ENCODE measurements around the gene TSPEAR.

Gene TSPEAR

DNA sequence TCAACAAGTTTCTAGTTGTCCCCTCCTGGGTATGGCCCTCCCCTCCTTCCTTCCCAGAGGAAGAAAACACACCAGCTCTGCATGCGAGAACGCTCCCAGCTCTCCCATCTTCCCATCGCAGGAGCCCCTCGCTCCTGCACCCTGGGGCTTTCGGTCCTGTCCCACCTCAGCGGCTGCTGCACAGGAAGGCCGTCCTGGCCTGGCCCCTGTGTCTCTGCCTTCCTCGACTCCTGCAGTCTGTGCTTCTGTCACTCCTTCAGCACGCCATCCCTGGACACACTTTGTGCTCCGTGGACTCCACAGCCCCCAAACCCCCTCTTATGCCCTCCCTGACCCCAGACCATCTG lies 194.6 kb downstream of the TSPEAR start:
- Histone ChIP-seq H4K20me1 (ENCODE audit: low read depth, low read length) (no peaks in the 10 kb centered on the region), H3K9ac (ENCODE audit: low read length) (no peak overlapping the region), H3K9me2 (replicated peaks; ENCODE audit: insufficient read depth, low read length) (no peaks in the 10 kb centered on the region), H3K27ac (ENCODE audit: low read depth, low read length) (no peak overlapping the region), H3F3A (ENCODE audit: insufficient read depth) (no peaks in the 10 kb centered on the region), H2AFZ (ENCODE audit: low read depth, low read length, severe bottlenecking) (no peak overlapping the region), H3K4me3 (ENCODE audit: insufficient read depth, low read length, poor library complexity, severe bottlenecking) (no peak overlapping the region), H3K27me3 (ENCODE audit: low read length) (no peaks in the 10 kb centered on the region), H3K4me2 (ENCODE audit: low read depth, low read length, poor library complexity, severe bottlenecking) (no peak overlapping the region), H3K9me3 (ENCODE audit: insufficient read depth, low read length) (no peaks in the 10 kb centered on the region), H3K79me2 (ENCODE audit: insufficient read depth, low read length) (no peaks in the 10 kb centered on the region), H3K36me3 (ENCODE audit: low read length) (no peaks in the 10 kb centered on the region)
- TF ChIP-seq, protein P1, sequence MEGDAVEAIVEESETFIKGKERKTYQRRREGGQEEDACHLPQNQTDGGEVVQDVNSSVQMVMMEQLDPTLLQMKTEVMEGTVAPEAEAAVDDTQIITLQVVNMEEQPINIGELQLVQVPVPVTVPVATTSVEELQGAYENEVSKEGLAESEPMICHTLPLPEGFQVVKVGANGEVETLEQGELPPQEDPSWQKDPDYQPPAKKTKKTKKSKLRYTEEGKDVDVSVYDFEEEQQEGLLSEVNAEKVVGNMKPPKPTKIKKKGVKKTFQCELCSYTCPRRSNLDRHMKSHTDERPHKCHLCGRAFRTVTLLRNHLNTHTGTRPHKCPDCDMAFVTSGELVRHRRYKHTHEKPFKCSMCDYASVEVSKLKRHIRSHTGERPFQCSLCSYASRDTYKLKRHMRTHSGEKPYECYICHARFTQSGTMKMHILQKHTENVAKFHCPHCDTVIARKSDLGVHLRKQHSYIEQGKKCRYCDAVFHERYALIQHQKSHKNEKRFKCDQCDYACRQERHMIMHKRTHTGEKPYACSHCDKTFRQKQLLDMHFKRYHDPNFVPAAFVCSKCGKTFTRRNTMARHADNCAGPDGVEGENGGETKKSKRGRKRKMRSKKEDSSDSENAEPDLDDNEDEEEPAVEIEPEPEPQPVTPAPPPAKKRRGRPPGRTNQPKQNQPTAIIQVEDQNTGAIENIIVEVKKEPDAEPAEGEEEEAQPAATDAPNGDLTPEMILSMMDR (IDR thresholded peaks at IDR 0.05; ENCODE audit: insufficient read depth, low read length, poor library complexity, severe bottlenecking) = no peak
- no peak for TF ChIP-seq EZH2phosphoT487 (conservative IDR thresholded peaks at IDR 0.05; ENCODE audit: low read length)

DNA sequence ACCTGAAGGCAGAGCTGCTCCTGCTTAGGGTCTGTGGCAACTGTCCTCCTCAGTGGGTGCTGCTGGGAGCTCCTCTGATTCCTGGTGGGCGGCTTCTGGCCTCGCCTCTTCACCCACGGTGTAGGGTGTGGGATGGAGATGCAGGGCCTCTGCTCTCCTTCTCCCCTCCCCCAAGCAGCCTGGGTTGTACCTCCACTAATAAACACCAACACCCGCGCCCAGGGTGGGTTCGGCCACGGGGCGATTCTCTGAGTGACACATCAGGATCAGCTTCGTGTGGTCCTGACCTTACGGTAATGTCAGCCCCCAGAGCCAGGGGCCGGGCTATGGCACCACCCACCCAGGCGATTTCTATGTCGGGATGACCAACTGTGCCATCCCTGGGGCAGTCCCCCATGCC lies 195.0 kb downstream of the TSPEAR start:
- Histone ChIP-seq H3F3A (ENCODE audit: insufficient read depth) (no peaks in the 10 kb centered on the region), H2AFZ (ENCODE audit: low read depth, low read length, severe bottlenecking) (no peak overlapping the region), H3K27ac (ENCODE audit: low read depth, low read length) (no peak overlapping the region), H3K9me3 (ENCODE audit: insufficient read depth, low read length) (no peaks in the 10 kb centered on the region), H3K36me3 (ENCODE audit: low read length) (no peaks in the 10 kb centered on the region), H3K4me2 (ENCODE audit: low read depth, low read length, poor library complexity, severe bottlenecking) (no peak overlapping the region), H3K27me3 (ENCODE audit: low read length) (no peaks in the 10 kb centered on the region), H4K20me1 (ENCODE audit: low read depth, low read length) (no peaks in the 10 kb centered on the region), H3K9ac (ENCODE audit: low read length) (no peak overlapping the region), H3K4me3 (ENCODE audit: insufficient read depth, low read length, poor library complexity, severe bottlenecking) (no peak overlapping the region), H3K9me2 (replicated peaks; ENCODE audit: insufficient read depth, low read length) (no peaks in the 10 kb centered on the region), H3K79me2 (ENCODE audit: insufficient read depth, low read length) (no peaks in the 10 kb centered on the region)
- no peak for TF ChIP-seq EZH2phosphoT487 (conservative IDR thresholded peaks at IDR 0.05; ENCODE audit: low read length)
- TF ChIP-seq, protein P1 (IDR thresholded peaks at IDR 0.05; ENCODE audit: insufficient read depth, low read length, poor library complexity, severe bottlenecking) = no peak

DNA sequence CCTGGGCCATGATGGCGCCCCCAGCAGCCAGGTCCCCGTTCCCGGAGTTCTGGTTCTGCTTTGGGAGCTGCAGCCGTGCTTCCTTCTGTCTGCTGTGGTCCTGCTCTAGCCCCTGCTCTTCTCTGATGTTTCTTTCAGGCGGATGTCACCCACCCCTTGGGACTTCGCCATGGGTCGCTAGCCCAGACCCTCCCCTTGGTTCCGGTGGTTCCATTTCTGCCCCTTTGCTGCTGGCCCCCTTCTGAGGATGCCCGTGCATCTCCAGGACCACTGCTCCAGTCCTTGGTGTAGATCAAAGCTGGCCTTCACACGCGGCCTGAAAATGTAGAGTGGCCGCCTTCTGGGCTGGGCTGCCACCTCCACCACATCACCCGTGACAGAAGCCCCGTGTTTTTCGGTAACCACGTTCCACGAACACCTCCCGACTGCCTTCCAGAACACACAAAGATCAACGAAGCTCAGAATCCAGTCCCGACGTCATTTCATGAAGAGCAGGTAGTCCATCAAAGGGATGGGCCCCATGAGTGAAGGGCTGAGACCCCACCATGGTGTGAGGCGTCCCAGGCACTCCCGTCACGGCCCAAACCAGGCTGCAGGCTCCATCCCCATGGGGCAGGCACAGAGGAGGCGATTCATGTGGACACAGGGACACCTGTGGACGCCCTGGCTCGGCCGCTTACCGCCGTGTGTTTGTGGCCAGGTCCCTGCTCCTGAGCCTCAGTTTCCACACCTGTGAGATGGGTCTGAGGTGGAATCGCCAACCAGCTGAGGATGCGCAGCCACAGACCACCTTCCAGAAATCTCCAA lies 195.8 kb downstream of the TSPEAR start:
- Histone ChIP-seq H3K4me2 (ENCODE audit: low read depth, low read length, poor library complexity, severe bottlenecking) (no peak overlapping the region), H3K9ac (ENCODE audit: low read length) (no peak overlapping the region)

More for the DNA sequence above, 195.8 kb downstream of the TSPEAR start:
- Histone ChIP-seq H3K27ac (ENCODE audit: low read depth, low read length) (no peak overlapping the region), H3K9me3 (ENCODE audit: insufficient read depth, low read length) (no peaks in the 10 kb centered on the region), H3K27me3 (ENCODE audit: low read length) (no peaks in the 10 kb centered on the region), H3F3A (ENCODE audit: insufficient read depth) (no peaks in the 10 kb centered on the region), H2AFZ (ENCODE audit: low read depth, low read length, severe bottlenecking) (no peak overlapping the region), H3K9me2 (replicated peaks; ENCODE audit: insufficient read depth, low read length) (no peaks in the 10 kb centered on the region), H3K36me3 (ENCODE audit: low read length) (no peaks in the 10 kb centered on the region), H4K20me1 (ENCODE audit: low read depth, low read length) (no peaks in the 10 kb centered on the region), H3K79me2 (ENCODE audit: insufficient read depth, low read length) (no peaks in the 10 kb centered on the region), H3K4me3 (ENCODE audit: insufficient read depth, low read length, poor library complexity, severe bottlenecking) (no peak overlapping the region)
- no peak for TF ChIP-seq EZH2phosphoT487 (conservative IDR thresholded peaks at IDR 0.05; ENCODE audit: low read length)
- TF ChIP-seq, protein P1 (IDR thresholded peaks at IDR 0.05; ENCODE audit: insufficient read depth, low read length, poor library complexity, severe bottlenecking) = no peak

All from SU-DHL-6 (cell line).